HG02571 (cell line): ENCODE data around the gene CSK.

Experiments
- ATAC-seq: cut with Tn5 transposase; IDR thresholded peaks from one replicate; pipeline ENCODE4 v1.9.1; 2021; ENCODE audit warnings: mild to moderate bottlenecking, moderate library complexity; ENCODE audit not compliant: unreplicated experiment

The CSK gene

GRCh38 chr15:74799856-74800558 is 18.1 kb downstream of the CSK start:
- peak; percentile 62 for ATAC-seq

DNA sequence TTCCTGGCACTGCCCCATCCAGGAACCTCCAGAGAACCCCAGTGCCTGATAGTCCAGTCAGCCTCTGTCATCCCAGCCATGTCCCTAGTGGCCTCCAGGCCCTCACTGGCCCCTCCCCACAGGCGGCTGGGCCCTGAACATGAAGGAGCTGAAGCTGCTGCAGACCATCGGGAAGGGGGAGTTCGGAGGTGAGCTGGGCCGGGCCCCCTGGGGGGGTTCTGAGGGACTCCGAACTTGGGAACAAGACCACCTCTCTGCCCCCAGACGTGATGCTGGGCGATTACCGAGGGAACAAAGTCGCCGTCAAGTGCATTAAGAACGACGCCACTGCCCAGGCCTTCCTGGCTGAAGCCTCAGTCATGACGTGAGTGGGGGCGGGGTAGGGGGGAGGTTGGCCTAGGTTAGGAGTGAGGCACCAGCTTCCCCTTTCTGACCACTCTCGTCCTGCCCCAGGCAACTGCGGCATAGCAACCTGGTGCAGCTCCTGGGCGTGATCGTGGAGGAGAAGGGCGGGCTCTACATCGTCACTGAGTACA is 18.7 kb downstream of the CSK start:
- no peak for ATAC-seq

GRCh38 chr15:74801311-74801997 is 19.6 kb downstream of the CSK start:
- no peak for ATAC-seq

GRCh38 chr15:74802290-74802689 is 20.4 kb downstream of the CSK start:
- no peak for ATAC-seq

DNA sequence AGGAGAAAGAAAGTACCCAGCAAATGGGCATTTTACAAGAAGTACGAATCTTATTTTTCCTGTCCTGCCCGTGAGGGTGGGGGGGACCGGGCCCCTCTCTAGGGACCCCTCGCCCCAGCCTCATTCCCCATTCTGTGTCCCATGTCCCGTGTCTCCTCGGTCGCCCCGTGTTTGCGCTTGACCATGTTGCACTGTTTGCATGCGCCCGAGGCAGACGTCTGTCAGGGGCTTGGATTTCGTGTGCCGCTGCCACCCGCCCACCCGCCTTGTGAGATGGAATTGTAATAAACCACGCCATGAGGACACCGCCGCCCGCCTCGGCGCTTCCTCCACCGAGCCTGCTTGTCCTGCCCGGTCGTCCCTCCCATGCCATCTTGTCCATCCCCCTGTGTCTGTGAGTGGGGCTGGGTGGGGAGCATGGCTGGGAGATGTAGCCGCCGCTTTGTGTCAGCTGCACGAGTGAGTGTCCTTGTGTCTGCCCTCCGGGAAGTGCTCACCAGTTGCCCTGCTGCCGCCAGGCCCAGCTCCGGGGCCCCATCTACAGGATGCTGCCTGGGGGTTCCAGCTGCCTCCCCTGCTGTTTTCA is 21.1 kb downstream of the CSK start:
- no peak for ATAC-seq

DNA sequence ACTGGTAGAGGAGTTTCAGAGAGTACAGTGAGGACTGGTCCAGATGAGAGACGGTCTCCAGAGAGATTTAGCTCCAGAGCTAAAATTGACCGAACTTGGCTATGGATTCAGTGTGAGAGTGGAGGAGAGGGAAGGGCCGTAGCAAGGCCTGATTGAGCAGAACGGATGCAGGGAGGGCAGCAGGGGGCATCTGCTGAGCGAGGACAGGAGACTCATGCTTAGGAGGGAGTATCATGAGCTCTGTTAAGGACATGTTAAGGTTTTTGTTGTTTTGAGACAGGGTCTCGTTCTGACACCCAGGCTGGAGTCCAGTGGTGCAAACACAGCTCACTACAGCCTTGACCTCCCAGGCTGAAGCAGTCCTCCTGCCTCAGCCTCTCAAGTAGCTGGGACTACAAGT is 23.1 kb downstream of the CSK start:
- no peak for ATAC-seq

DNA sequence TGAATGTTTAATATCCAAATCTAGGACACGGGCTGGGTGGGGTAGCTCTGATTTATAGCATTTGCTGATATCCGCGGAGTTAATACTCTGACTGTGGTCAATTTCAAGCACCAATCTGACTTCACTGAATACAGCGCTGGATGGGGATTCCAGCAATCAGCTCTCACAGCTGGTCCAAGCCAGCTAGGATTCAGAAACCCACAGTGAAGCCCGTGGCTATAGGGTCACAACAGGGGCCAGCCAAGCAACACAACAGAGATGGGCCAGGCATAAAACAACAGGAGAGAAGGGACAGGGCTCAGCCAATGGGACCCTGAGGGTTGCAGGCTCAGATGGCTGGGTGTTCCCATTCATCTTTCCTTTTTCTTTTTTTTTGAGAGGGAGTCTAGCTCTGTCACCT is 25.4 kb downstream of the CSK start:
- ATAC-seq, result no peak

DNA sequence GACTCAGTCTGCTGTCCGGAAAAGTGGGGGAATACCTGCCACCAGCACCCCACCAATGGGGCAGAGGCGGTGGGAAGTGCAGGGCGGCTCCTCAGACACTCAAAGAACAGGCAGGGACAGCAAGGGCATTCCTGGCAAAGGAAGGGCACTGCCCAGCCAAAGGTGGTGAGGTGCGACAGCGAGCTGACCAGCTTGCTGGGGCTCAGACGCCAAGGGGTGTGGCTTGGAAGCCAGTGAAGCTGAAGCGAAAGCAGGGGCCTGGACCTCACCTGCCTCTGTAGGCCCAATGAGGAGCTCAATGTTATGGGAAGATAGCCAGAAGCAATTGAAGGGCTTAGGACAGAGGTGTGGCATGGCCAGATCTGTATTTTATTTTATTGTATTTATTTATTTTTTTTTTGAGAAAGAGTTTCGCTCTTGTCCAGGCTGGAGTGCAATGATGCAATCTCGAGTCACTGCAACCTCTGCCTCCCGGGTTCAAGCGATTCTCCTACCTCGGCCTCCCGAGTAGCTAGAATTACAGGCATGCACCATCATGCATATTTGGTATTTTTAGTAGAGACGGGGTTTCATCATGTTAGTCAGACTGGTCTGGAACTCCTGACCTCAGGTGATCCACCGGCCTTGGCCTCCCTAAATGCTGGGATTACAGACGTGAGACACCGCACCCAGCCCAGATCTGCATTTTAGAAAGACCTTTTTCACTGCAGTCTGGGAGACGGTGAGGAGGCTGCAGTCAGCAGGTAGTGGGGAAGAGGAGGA is 26.4 kb downstream of the CSK start:
- no peak for ATAC-seq

DNA sequence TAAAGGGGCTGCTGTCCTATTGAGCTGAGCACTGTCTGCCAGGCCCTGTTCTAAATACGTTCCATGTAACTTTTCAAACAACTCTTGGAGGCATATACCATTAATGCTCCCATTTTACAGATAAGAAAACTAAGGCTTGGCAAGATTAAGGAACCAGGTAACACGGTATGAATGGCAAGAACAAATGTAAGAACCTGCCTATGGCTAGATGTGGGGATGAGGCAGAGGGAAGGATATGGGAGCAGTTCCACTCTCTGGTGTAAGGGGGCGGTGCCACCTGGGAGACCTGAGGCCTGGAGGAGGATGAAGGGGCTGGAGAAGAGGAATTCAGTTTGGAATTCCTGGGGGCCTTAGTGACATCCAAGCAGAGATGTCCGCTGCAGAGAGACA is 27.0 kb downstream of the CSK start:
- no peak for ATAC-seq

DNA sequence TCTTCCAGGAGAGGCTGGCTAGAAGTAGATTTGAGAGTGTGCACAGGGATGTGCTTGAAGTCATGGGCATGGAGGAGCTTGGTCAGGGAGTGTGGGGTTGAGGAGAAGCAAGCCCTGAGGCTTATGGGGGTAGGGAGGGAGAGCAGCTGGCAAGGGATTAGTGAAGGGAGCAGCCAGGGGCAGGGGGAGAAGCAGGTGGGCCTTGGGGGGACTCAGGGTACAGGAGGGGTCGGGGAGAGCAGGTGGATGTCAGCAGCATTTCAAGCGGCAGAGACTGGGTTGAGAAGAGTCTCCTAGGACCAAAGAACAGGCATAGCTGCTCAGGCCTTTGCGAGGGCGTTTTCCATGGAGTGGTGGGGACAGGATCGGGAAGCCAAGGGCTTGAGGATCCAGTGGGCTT is 27.4 kb downstream of the CSK start:
- no peak for ATAC-seq

GRCh38 chr15:74809956-74810355 is 28.1 kb downstream of the CSK start:
- ATAC-seq, result no peak

GRCh38 chr15:74812533-74812932 is 30.7 kb downstream of the CSK start, which contains the start of gene LMAN1L:
Gene LMAN1L (plus strand): TSS chr15:74812835. CDS start chr15:74812855, 20 bp downstream.
- no peak for ATAC-seq

GRCh38 chr15:74815121-74815934 is 33.4 kb downstream of the CSK start:
- no peak for ATAC-seq

- ATAC-seq, result no peak
Observed at GRCh38 chr15:74815961-74816360, 34.1 kb downstream of the CSK start.

GRCh38 chr15:74816624-74817369 is 34.9 kb downstream of the CSK start:
- ATAC-seq, result no peak

GRCh38 chr15:74817370-74817737 is 35.5 kb downstream of the CSK start:
- ATAC-seq, result no peak

DNA sequence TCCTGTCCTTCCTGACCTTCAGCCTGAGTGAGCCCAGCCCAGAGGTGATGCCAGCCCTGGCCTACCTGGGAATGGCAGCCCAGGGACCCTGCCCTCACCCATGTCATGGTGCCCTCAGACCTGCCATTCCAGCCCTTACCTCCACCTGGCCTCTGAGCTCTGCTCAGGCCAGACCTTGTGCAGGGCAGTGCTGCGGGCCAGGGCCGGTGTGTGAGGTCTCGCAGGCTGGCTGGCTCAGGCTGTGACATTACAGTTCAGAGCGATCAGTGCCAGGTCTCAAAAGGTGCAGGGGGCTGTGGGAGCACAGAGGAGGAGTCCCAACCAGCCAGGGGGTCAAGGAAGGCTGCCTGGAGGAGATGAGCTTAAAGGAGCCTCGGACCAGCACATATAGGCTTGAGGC is 38.2 kb downstream of the CSK start:
- no peak for ATAC-seq

GRCh38 chr15:74821091-74821789 is 39.4 kb downstream of the CSK start:
- ATAC-seq, result peak; percentile 50

DNA sequence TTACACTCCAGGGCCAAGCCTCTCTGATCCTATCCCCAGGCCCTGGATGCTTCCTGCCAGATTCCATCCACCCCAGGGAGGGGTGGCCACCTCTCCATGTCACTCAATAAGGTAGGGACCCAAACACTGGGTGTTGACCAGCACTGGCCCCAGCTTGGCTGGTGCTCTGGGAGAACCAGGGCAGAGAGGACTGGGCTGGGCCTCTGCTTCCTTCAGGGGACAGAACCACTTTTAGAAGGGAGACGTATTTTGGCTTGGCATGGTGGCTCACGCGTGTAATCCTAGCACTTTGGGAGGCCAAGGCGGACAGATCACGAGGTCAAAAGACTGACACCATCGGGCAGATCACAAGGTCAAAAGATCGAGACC is 39.9 kb downstream of the CSK start:
- no peak for ATAC-seq
